Spleen (tissue), 11 donors: ENCODE data around the gene PNMA8C. TPM values are rescaled to one million over a fixed set of nuclear protein-coding genes. Genes with fewer than 3 reads are reported as not detected.

Experiments
- DNase-seq: peaks from one replicate; pipeline ENCODE4 v3.0.0-alpha.2; 2020
- H3K27ac ChIP-seq, 8 donors: fragments of 200-600 bp; sonication (generic) in 7 of 8; 1 replicate in 4 of 8; 2 replicates in 4 of 8; pipeline versions ENCODE4 v1.5.0 to v1.8.0; 2016 to 2021; ENCODE audit warnings: inconsistent platforms in 4 of 8, mild to moderate bottlenecking in 4 of 8, moderate library complexity in 1 of 8
- H3K27me3 ChIP-seq, 7 donors: fragments of 200-600 bp; sonication (generic) in 6 of 7; replicated peaks in 1 of 7; 1 replicate in 4 of 7; 2 replicates in 3 of 7; pipeline versions ENCODE4 v1.5.0 to v1.8.0; 2016 to 2021; ENCODE audit warnings: inconsistent platforms in 3 of 7, mild to moderate bottlenecking in 1 of 7
- H3K36me3 ChIP-seq, 6 donors: fragments of 200-600 bp; sonication (generic) in 5 of 6; 1 replicate in 4 of 6; 2 replicates in 2 of 6; pipeline versions ENCODE4 v1.5.0 to v1.8.0; 2016 to 2021; ENCODE audit warnings: inconsistent platforms in 2 of 6
- H3K4me1 ChIP-seq, 6 donors: fragments of 200-600 bp; sonication (generic) in 5 of 6; 1 replicate in 3 of 6; 2 replicates in 3 of 6; pipeline versions ENCODE4 v1.5.0 to v1.8.0; 2016 to 2021; ENCODE audit warnings: inconsistent platforms in 3 of 6
- H3K4me3 ChIP-seq, 8 donors: fragments of 200-600 bp; sonication (generic) in 7 of 8; 1 replicate in 4 of 8; 2 replicates in 4 of 8; pipeline versions ENCODE4 v1.5.0 to v1.8.0; 2016 to 2021; ENCODE audit warnings: inconsistent platforms in 4 of 8, mild to moderate bottlenecking in 4 of 8, moderate library complexity in 2 of 8
- H3K9me3 ChIP-seq, 8 donors: fragments of 200-600 bp; sonication (generic) in 7 of 8; 1 replicate in 4 of 8; 2 replicates in 4 of 8; pipeline versions ENCODE4 v1.5.0 to v1.8.0; 2016 to 2021; ENCODE audit warnings: inconsistent platforms in 4 of 8
- POLR2A ChIP-seq, 3 donors: fragments of 450-650 bp; IDR thresholded peaks; one replicate each; pipeline ENCODE4 v1.5.1; 2017; ENCODE audit warnings: antibody characterized with exemption in 3 of 3, mild to moderate bottlenecking in 1 of 3
- POLR2AphosphoS5 ChIP-seq, 3 donors: sonication (generic); formaldehyde crosslinking; IDR thresholded peaks; one replicate each; pipeline ENCODE4 v1.5.1; 2017; ENCODE audit warnings: antibody characterized with exemption in 3 of 3
- WGBS, 5 donors: extraction: QIAGEN DNeasy Blood & Tissue Kit in 3 of 5; methylation state at CpG; one replicate each; pipeline versions ENCODE4 v1.1.5 to v1.1.7; 2013 to 2018; 5-methylcytosine and 5-hydroxymethylcytosine counted together
- intact Hi-C: fragments of 100-400 bp; cut with DNase I; formaldehyde crosslinking; loops from one replicate; pipeline ENCODE4 v1.15.0; 2023; ENCODE audit warnings: low total_unique reads
- polyA plus RNA-seq, 3 donors: library from polyadenylated mRNA; stranded (reverse); fragments of 200-250 nt; gene quantifications; one replicate each; pipeline ENCODE4 v1.2.1, GENCODE V29; 2013
- total RNA-seq, 7 donors: library from RNA; depleted of rRNA in 3 of 7; stranded (reverse); fragments of >200 nt in 3 of 7; fragmentation: NEBNext Ultra II Directional in 4 of 7; extraction: Animal tissue kit (Norgen Biotek cat#: 25700) in 4 of 7; gene quantifications; one replicate each; pipeline versions ENCODE4 v1.1.0 to v1.2.1, GENCODE V29; 2016 to 2021
- TF ChIP-seq, protein P1 (sequence below), 11 experiments: fragments of 200-600 bp in 7 of 11; fragments of 450-650 bp in 4 of 11; sonication (generic) in 4 of 11; IDR thresholded peaks in 8 of 11; conservative IDR thresholded peaks in 3 of 11; 1 replicate in 7 of 11; 2 replicates in 4 of 11; pipeline versions ENCODE4 v1.4.0 to v1.8.0; 2016 to 2021; ENCODE audit warnings: antibody characterized with exemption in 11 of 11, inconsistent platforms in 4 of 11, mild to moderate bottlenecking in 1 of 11
- donor health status: healthy with polysubstance abuse.
- donor health status: DM: no; HTN: no; CAD: no; lungs with moderate emphysema.
- donor health status: DM: no; HTN: no; CAD: no.
- donor health status: Bipolar disorder and iron deficiency.
- donor health status: healthy.
- donor health status: DM: no; HTN: no; CAD: no.
- donor health status: DM: yes; HTN: yes; CAD: no.

The PNMA8C gene
- total and polyA plus RNA-seq, 10 donors, result 0.03 TPM; not detected in 9

- Histone ChIP-seq H3K27ac (peak overlapping the region in 2 of 8 donors; percentile 17 to 53), H3K36me3 (no peaks in the 10 kb centered on the region), H3K9me3 (no peaks in the 10 kb centered on the region), H3K4me3 (peak overlapping the region; percentile 18 to 65 (median 41)), H3K4me1 (peaks cover 4 to 32% (median 18%) of the 10 kb centered on the region in 6 donors), H3K27me3 (peaks cover 0 to 94% (median 31%) of the 10 kb centered on the region in 7 donors)
- WGBS, 5 donors, result 3 to 17% (median 9%) methylated on average over 8 to 10 of the region's 10 CpGs
- no peak for DNase-seq
- TF ChIP-seq POLR2A (IDR thresholded peaks at IDR 0.05) (no peak), POLR2AphosphoS5 (IDR thresholded peaks at IDR 0.05) (no peak)
- TF ChIP-seq, protein P1, sequence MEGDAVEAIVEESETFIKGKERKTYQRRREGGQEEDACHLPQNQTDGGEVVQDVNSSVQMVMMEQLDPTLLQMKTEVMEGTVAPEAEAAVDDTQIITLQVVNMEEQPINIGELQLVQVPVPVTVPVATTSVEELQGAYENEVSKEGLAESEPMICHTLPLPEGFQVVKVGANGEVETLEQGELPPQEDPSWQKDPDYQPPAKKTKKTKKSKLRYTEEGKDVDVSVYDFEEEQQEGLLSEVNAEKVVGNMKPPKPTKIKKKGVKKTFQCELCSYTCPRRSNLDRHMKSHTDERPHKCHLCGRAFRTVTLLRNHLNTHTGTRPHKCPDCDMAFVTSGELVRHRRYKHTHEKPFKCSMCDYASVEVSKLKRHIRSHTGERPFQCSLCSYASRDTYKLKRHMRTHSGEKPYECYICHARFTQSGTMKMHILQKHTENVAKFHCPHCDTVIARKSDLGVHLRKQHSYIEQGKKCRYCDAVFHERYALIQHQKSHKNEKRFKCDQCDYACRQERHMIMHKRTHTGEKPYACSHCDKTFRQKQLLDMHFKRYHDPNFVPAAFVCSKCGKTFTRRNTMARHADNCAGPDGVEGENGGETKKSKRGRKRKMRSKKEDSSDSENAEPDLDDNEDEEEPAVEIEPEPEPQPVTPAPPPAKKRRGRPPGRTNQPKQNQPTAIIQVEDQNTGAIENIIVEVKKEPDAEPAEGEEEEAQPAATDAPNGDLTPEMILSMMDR (IDR thresholded peaks at IDR 0.05 in 8 of 11, conservative IDR thresholded peaks at IDR 0.05 in 3 of 11), result no peak
- intact Hi-C loops, result no loop called here
Observed at GRCh38 chr19:46426035-46426505, 2.7 kb downstream of the PNMA8C start.

DNA sequence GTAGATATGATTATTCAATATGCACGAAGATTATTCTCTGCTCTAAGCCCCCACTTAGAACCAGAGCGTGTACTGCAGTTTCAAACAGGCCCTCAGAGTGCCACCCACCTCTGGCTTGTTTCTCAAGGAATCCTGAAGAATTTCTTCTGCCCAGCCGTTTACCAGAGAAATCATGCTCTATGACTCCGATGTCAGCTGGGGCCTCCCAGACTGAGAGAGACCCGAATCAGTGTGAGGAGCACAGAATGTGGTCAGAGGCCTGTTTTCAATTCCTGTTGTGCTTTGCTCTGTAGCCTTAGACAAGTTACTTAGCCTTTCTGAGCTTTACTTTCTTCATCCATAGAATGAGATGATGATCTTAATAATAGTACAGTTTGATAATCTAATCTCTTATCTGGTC is 5.5 kb downstream of the PNMA8C start:
- no peak for TF ChIP-seq POLR2AphosphoS5 (IDR thresholded peaks at IDR 0.05)
- no peak for TF ChIP-seq POLR2A (IDR thresholded peaks at IDR 0.05)
- TF ChIP-seq, protein P1 (IDR thresholded peaks at IDR 0.05 in 8 of 11, conservative IDR thresholded peaks at IDR 0.05 in 3 of 11), result no peak
- Histone ChIP-seq H3K36me3 (no peaks in the 10 kb centered on the region), H3K27ac (no peak overlapping the region), H3K9me3 (no peaks in the 10 kb centered on the region), H3K4me3 (no peak overlapping the region), H3K27me3 (peaks cover 0 to 86% (median 24%) of the 10 kb centered on the region in 7 donors), H3K4me1 (peaks cover 4 to 21% (median 11%) of the 10 kb centered on the region in 6 donors)
- no peak for DNase-seq
- intact Hi-C loops, result no loop called here
- WGBS, 5 donors, result 56 to 82% (median 76%) methylated on average over 5 of the region's 5 CpGs

DNA sequence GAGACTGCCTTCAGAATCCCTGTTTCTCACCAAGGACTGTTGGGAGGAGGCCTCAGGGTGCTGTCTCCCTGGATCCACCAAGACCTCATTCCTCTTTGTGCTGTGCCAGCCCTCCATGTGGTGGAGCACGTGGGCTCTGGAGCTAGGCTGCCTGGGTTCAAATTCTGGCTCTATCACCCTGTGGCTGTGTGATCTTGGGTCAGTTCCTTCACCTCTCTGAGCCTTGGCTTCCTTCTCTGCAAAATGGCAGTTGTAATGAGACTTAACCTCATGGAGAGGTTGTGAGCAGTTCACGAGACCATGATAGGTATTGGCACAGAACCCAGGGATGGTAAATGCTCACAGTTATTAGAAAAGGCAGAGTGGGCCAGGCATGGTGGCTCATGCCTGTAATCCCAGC is 6.4 kb downstream of the PNMA8C start:
- no peak overlapping the region for H3K4me3 ChIP-seq
- WGBS, 5 donors, result 62 to 82% (median 73%) methylated on average over 2 of the region's 2 CpGs
- H3K4me1 ChIP-seq, result peaks cover 4 to 15% (median 11%) of the 10 kb centered on the region in 6 donors
- no peaks in the 10 kb centered on the region for H3K36me3 ChIP-seq
- TF ChIP-seq POLR2A (IDR thresholded peaks at IDR 0.05), result no peak
- TF ChIP-seq POLR2AphosphoS5 (IDR thresholded peaks at IDR 0.05), result no peak
- TF ChIP-seq, protein P1 (IDR thresholded peaks at IDR 0.05 in 8 of 11, conservative IDR thresholded peaks at IDR 0.05 in 3 of 11), result no peak
- peak; percentile 12 for DNase-seq
- no peak overlapping the region for H3K27ac ChIP-seq
- no peaks in the 10 kb centered on the region for H3K9me3 ChIP-seq
- intact Hi-C loops, result no loop called here
- peaks cover 0 to 81% (median 17%) of the 10 kb centered on the region in 7 donors for H3K27me3 ChIP-seq

GRCh38 chr19:46420056-46420455 is 8.7 kb downstream of the PNMA8C start:
- 82 to 92% (median 89%) methylated on average over 7 of the region's 7 CpGs for WGBS, 5 donors

More at GRCh38 chr19:46420056-46420455, 8.7 kb downstream of the PNMA8C start:
- no peak for TF ChIP-seq POLR2AphosphoS5 (IDR thresholded peaks at IDR 0.05)
- TF ChIP-seq, protein P1 (IDR thresholded peaks at IDR 0.05 in 8 of 11, conservative IDR thresholded peaks at IDR 0.05 in 3 of 11), result no peak
- no peak for TF ChIP-seq POLR2A (IDR thresholded peaks at IDR 0.05)
- H3K27ac ChIP-seq, result no peak overlapping the region
- H3K27me3 ChIP-seq, result peaks cover 0 to 81% (median 10%) of the 10 kb centered on the region in 7 donors
- peak; percentile 22 for DNase-seq
- no peak overlapping the region for H3K4me3 ChIP-seq
- no peaks in the 10 kb centered on the region for H3K36me3 ChIP-seq
- intact Hi-C loops, result no loop called here
- no peaks in the 10 kb centered on the region for H3K9me3 ChIP-seq
- peaks cover 0 to 16% (median 12%) of the 10 kb centered on the region in 6 donors for H3K4me1 ChIP-seq
